ENCODE measurements around the gene PDE3B.
"Not testable (repeated sequence)": the region's sequence is repeated elsewhere in the genome, so short reads cannot be mapped to it uniquely, and the experiment has no call there.

Gene PDE3B

DNA sequence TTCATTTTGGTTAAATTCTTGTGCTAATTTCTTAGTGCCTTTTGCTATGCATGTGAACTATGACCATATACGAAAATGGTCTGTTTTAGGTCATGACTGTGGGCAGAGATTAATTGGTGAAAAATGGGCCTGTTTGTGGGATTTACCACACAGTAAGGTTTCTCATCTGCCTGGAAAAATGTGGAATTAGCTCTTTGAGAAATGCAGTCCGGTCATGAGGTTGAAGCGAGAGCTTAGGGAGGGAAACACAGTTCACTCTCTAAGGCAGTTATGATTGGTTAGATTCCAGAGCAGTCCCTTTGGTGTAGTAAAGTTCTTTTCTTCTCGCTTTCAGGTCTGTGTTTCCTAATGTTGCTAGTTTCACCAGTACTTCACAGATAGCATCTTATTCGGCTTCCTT, 1.2 kb upstream of the PDE3B start:
- no peak for DNase-seq (ENCODE audit: low read depth)

DNA sequence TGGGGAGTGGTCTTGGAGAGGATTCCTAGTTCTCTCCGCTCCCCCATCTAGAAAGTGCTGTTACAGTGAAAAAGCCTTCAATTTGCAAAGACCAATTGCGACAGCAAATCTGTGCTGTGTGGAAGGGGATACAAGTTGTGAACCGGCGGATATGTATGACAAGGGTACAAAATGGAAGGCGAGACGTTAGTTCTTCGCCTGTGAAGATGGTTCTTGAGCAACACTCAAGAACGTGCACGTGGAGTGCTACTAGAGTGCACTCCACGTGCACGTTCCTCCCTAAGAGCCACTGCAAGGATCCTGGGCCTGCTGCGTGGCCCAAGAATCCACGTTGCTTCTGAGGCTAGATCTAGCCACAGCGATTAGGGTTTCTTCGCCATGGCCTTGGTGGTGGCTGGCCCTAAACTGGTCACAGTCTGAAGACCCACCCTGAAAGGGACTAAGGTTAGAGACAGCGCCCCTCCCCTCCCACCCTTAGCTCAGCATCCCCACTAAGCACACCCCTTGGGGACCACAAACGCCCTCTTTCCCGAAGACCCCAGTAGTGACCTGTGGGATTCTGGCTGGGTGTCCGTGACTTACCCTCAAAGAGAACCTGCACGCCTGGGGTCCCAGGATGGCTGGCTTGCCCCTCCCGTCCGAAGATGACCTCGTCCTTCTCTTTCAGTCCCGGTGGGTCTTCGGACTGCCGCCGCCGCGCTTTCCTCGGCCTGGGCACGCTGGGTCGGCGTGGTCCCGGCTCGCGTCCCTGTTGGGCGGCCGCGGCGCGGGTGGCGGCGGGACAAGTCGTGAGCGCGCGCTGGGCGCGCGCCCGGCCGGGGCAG, 519 bp upstream of the PDE3B start:
- no peak for DNase-seq (ENCODE audit: low read depth)

DNA sequence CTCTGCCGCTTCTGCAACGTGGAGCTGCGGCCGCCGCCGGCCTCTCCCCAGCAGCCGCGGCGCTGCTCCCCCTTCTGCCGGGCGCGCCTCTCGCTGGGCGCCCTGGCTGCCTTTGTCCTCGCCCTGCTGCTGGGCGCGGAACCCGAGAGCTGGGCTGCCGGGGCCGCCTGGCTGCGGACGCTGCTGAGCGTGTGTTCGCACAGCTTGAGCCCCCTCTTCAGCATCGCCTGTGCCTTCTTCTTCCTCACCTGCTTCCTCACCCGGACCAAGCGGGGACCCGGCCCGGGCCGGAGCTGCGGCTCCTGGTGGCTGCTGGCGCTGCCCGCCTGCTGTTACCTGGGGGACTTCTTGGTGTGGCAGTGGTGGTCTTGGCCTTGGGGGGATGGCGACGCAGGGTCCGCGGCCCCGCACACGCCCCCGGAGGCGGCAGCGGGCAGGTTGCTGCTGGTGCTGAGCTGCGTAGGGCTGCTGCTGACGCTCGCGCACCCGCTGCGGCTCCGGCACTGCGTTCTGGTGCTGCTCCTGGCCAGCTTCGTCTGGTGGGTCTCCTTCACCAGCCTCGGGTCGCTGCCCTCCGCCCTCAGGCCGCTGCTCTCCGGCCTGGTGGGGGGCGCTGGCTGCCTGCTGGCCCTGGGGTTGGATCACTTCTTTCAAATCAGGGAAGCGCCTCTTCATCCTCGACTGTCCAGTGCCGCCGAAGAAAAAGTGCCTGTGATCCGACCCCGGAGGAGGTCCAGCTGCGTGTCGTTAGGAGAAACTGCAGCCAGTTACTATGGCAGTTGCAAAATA, 816 bp downstream of the PDE3B start:
- no peak for DNase-seq (ENCODE audit: low read depth)

GRCh38 chr11:14645015-14645912, 1.7 kb downstream of the PDE3B start:
- no peak for DNase-seq (ENCODE audit: low read depth)

DNA sequence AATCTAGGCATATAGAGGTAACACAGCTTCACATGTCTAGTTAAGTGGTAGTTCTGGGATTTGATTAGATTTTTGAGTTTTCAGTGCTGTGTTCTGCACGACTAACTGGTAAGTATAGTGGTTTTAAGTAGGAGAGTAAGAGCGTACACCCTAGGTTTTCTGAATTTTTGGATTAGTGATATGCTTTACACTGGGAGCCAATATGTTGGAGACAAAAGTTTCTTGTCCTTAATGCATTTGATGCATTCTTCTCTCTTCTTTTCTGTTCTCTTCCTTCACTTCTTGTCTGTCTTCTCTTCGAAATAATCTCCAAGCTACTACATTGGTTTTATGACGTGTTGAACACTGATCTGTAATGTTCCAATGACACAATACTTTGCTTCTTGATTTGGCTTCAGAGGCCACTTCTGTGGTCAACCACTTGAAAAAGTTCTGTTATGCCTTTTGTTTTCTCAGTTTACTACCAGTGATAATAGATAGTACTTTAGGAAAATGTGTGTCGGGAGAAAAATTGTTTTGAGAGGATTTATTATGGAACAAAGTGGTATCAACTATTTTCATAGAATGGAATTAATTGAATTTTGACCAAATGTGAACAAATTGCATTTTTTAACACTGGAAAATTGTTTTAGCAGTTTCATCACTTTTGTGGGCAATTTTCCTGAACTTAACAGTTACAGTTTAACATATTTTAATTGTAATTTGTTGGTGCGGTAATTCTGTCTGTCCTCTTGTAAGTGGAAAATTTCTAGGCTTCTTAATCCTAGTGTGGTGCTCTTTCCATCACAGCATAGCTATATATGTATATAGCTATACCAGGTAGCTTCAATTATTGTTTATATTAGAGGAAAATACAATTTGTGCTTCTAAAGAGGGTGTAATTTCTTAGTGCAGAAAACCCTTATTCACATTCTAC, 2.6 kb downstream of the PDE3B start:
- no peak for DNase-seq (ENCODE audit: low read depth)

DNA sequence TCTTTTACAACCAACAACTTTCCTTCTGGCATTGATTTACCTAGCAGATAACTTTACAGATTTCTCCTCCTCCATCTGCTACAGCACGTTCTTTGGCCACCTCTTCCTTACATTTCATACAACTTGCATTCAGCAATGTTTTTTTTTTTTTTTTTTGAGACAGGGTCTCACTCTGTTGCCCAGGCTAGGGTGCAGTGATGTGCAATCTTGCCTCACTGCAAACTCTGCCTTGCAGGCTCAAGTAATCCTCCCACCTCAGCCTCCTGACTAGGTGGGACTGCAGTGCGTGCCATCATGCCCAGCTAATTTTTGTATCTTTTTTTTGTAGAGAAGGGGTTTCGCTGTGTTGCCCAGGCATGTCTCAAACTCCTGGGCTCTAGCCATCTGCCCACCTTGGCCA, 6.5 kb downstream of the PDE3B start:
- no peak for DNase-seq (ENCODE audit: low read depth)

DNA sequence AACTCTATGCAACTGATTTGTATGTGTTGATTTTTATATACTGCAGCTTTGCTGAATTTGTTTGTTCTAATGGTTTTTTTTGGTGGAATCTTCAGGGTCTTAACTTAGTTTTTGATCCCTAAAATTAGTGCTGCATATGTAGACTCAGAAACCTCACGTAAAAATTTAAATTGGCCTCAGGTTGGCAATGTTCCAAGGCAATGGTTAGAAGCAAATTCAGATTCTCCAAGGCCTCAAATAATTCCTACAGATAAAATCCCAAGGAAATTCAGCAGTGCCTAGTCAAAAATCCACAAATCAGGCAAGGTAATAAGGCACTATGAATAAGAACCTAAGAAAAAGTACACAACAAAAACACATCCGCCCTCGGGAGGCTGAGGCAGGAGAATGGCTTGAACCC, 9.5 kb downstream of the PDE3B start:
- no peak for DNase-seq (ENCODE audit: low read depth)

GRCh38 chr11:14655435-14655834, 11.8 kb downstream of the PDE3B start:
- DNase-seq (ENCODE audit: low read depth): no peak

DNA sequence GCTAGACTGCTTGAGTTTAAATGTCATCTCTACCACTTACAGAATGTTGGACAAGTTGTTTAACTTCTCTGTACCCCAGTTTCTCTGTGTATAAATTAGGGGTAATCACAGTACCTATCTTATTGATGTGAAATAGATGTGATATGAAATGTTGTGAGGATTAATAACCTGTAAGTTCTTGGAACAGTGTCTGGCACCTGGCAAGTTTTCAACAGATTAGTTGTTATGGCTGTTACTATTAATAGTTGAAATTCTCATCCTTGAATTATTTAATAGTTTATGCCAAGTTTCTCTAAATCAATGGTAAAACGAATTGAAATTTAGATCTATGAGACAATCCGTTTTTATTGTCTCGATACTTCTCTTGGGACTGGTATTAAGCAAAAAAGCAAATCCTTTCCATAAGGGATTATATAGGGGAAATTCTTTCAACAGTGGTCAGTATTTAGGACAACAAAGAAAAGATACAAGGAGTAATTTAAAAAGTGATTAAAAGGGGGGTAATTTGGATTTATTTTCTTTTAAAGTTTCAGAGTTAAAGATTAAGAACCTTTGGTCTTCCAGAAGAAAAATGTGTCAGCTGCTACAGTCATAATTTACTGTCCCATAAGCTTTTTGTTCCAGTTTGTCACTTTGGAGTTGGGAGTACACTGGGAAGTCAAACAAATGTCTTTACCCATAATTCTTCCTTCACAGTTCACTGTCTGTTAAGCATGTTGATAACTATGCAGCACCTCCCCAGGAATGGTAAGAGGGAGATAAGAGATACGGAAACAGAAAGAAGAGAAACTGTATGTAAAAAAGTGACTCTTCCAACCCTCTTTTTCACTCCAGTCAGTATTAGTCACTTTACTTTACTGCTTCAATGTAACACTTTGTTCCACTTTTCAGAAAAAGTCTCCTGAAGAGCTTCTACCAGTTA, 13.2 kb downstream of the PDE3B start:
- DNase-seq (ENCODE audit: low read depth): no peak

- no peak for DNase-seq (ENCODE audit: low read depth)
Measured at GRCh38 chr11:14657841-14658240, 14.2 kb downstream of the PDE3B start.

DNA sequence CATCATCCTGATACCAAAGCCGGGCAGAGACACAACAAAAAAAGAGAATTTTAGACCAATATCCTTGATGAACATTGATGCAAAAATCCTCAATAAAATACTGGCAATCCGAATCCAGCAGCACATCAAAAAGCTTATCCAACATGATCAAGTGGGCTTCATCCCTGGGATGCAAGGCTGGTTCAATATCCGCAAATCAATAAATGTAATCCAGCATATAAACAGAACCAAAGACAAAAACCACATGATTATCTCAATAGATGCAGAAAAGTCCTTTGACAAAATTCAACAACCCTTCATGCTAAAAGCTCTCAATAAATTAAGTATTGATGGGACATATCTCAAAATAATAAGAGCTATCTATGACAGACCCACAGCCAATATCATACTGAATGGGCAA, 21.3 kb downstream of the PDE3B start:
- DNase-seq (ENCODE audit: low read depth): not testable (repeated sequence)

DNA sequence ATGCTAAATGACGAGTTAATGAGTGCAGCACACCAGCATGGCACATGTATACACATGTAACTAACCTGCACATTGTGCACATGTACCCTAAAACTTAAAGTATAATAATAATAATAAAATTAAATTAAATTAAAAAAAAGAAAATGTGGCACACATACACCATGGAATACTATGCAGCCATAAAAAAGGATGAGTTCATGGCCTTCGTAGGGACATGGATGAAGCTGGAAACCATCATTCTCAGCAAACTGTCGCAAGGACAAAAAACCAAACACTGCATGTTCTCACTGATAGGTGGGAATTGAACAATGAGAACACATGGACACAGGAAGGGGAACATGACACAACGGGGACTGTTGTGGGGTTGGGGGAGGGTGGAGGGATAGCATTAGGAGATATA, 23.7 kb downstream of the PDE3B start:
- DNase-seq (ENCODE audit: low read depth): not testable (repeated sequence)

DNA sequence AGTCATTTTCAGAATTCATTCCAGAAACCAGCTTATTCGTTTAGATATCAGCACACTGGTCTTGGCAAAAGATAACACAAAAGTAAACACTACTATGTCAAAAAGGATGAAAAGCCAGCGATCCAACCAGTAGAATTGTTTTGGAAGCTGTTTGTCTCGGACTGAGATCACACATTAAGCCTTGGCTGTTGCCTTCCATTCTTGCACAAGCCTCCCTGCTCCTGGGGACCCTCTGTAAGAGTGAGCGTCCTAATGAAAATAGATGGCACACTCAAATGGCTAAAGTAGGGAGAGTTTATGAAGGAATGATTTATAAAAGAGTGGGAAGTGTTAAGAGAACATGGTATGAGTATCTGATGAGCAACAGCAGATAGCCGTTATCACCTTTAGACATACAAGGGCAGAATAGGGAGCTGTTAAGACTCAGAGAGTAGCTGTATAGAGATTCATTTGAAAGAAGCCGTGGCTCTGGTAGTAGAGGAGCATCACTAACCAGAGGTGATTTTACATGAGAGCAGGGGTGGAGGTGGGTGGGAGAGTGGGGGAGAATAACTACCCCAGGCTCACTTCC, 25.2 kb downstream of the PDE3B start:
- DNase-seq (ENCODE audit: low read depth): no peak

DNA sequence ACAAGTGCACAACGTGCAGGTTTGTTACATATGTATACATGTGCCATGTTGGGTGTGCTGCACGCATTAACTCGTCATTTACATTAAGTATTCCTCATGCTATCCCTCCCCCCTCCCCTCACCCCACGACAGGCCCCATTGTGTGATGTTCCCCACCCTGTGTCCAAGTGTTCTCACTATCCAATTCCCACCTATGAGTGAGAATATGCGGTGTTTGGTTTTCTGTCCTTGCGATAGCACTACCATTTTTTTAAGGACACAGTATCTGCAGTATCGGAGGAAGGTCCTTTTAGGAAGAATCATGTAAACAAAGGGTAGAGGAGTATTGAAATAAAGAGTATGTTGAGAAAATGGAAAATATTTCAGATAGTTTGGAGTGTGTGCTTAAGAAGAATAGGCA, 25.9 kb downstream of the PDE3B start:
- no peak for DNase-seq (ENCODE audit: low read depth)

DNA sequence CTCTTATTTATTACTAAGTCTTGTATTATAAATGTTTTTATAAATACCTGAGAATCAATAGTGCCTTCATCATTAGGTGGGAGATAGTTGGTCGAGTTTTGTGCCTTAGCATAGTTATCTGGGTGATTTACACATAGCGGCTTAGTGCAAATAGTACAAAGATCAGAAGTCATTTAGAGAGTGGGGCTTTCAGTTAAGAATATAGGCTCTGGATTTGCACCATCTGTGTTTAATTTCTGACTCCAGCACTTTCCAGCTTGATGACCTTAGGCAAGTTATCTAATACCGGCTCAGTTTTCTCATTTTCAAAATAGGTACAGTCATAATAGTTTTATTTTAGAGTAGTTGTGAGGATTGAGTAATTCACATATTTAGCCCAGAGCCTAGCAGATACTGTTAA, 26.4 kb downstream of the PDE3B start:
- DNase-seq (ENCODE audit: low read depth): no peak

- DNase-seq (ENCODE audit: low read depth): no peak
Measured at GRCh38 chr11:14672635-14673034, 29.0 kb downstream of the PDE3B start.

DNA sequence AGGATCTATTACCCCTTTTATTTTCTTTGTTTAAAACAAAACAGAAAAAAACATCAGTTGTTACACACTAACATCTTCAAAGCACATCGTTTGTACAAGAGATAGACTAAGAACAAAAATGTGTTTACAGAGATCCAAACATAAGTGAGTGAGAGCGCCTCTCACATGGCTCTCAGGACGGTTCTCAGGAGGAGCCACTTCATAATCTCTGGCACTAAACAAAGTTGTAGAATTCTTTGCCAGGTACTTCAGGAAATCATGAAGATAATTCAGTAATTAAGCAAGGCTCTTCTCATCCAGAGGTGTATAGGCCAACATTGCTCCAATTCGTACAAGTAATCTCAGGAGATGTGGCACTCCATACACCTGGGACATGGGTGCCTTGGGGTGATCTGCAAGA, 29.8 kb downstream of the PDE3B start:
- no peak for DNase-seq (ENCODE audit: low read depth)

GRCh38 chr11:14673824-14674405, 30.3 kb downstream of the PDE3B start:
- DNase-seq (ENCODE audit: low read depth): no peak

- no peak for DNase-seq (ENCODE audit: low read depth)
Measured at GRCh38 chr11:14676068-14676467, 32.5 kb downstream of the PDE3B start.

DNA sequence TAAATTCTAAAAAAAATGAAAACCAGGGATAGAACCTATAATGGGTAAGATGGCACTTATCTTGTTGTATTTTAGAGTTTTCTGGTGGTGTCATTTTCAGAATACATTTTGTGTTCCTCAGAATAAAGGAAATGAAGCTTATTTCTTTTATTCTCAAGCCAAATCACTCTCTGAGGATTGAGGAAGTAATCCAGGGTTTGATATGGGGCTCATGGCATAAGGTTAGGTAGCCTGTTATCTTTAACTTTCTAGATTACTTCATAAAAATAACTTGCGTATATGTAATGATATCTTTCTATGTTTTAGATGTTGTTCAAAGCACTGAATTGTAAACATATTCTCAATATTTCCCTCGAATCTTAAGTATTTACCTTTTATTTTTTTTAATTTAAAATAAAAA, 33.5 kb downstream of the PDE3B start:
- no peak for DNase-seq (ENCODE audit: low read depth)

Data from HS-27A (cell line).